ENCODE results near the gene DNAJC3. TPM values are rescaled to one million over a fixed set of nuclear protein-coding genes. Genes with fewer than 3 reads are reported as not detected.

DNAJC3 gene
- total RNA-seq, 1 experiment from 2014 or later: 113 TPM

- H3K27ac Mint-ChIP-seq (ENCODE audit: low read depth, unreplicated experiment): no peak overlapping the region
- ChIA-PET CTCF (interaction anchor here (2.4 kb wide), 1 partner anchor 19 kb away, joined by 15 read pairs; no protein-coding TSS in a partner anchor), POLR2A (no interaction called here)
- BruUV-seq (replicated peaks): no TSS peak
- DNase-seq (ENCODE audit: unreplicated experiment): no peak
- H3K36me3 Mint-ChIP-seq (ENCODE audit: insufficient read depth, unreplicated experiment): peaks cover 13% of the 10 kb centered on the region
- H3K9me3 Mint-ChIP-seq (ENCODE audit: unreplicated experiment): peaks cover 14% of the 10 kb centered on the region
- no peaks in the 10 kb centered on the region for H3K27me3 Mint-ChIP-seq (ENCODE audit: insufficient read depth, unreplicated experiment)
- no peaks in the 10 kb centered on the region for H3K4me1 Mint-ChIP-seq (ENCODE audit: insufficient read depth, unreplicated experiment)
- TF ChIP-seq CTCF (IDR thresholded peaks at IDR 0.05; ENCODE audit: unreplicated experiment): no peak
- intact Hi-C loops (cut with micrococcal nuclease): no loop called here
- no peak overlapping the region for H3K4me3 Mint-ChIP-seq (ENCODE audit: unreplicated experiment)
These were observed 137.6 kb downstream of the DNAJC3 start for GRCh38 chr13:95814495-95814894.

GRCh38 chr13:95822303-95822702 lies 145.4 kb downstream of the DNAJC3 start:
- no peak for TF ChIP-seq CTCF (IDR thresholded peaks at IDR 0.05; ENCODE audit: unreplicated experiment)
- ChIA-PET POLR2A (interaction anchor here (1.6 kb wide), 1 partner anchor 64 kb away, joined by 3 read pairs; no protein-coding TSS in a partner anchor), CTCF (interaction anchor here (0.5 to 4.7 kb wide), 7 partner anchors 12 to 354 kb away, joined by 3 to 59 read pairs (median 6); no protein-coding TSS in a partner anchor)
- Mint-ChIP-seq H3K27ac (ENCODE audit: low read depth, unreplicated experiment) (no peak overlapping the region), H3K27me3 (ENCODE audit: insufficient read depth, unreplicated experiment) (no peaks in the 10 kb centered on the region), H3K9me3 (ENCODE audit: unreplicated experiment) (no peaks in the 10 kb centered on the region), H3K4me3 (ENCODE audit: unreplicated experiment) (no peak overlapping the region), H3K36me3 (ENCODE audit: insufficient read depth, unreplicated experiment) (peaks cover 20% of the 10 kb centered on the region), H3K4me1 (ENCODE audit: insufficient read depth, unreplicated experiment) (no peaks in the 10 kb centered on the region)
- BruUV-seq (replicated peaks): no TSS peak
- no peak for DNase-seq (ENCODE audit: unreplicated experiment)
- intact Hi-C loops (cut with micrococcal nuclease): no loop called here

GRCh38 chr13:95833126-95833525 lies 156.2 kb downstream of the DNAJC3 start:
- Mint-ChIP-seq H3K9me3 (ENCODE audit: unreplicated experiment) (peaks cover 5% of the 10 kb centered on the region), H3K4me1 (ENCODE audit: insufficient read depth, unreplicated experiment) (peaks cover 19% of the 10 kb centered on the region), H3K27me3 (ENCODE audit: insufficient read depth, unreplicated experiment) (no peaks in the 10 kb centered on the region), H3K27ac (ENCODE audit: low read depth, unreplicated experiment) (peak overlapping the region; percentile 42), H3K36me3 (ENCODE audit: insufficient read depth, unreplicated experiment) (peaks cover 13% of the 10 kb centered on the region), H3K4me3 (ENCODE audit: unreplicated experiment) (no peak overlapping the region)
- intact Hi-C loops (cut with micrococcal nuclease): loop anchor here (5.0 kb wide), 2 partner anchors 156 to 426 kb away; partner anchors contain the start of gene DNAJC3
- no TSS peak for BruUV-seq (replicated peaks)
- CTCF ChIA-PET: interaction anchor here (0.7 to 8.1 kb wide), 83 partner anchors 10 to 1915 kb away, joined by 3 to 265 read pairs (median 6); partner anchors contain the start of genes DNAJC3 and DZIP1
- POLR2A ChIA-PET: interaction anchor here (0.6 to 2.7 kb wide), 9 partner anchors 14 to 341 kb away, joined by 3 to 19 read pairs (median 4); partner anchors contain the start of genes DNAJC3 and UGGT2
- no peak for TF ChIP-seq CTCF (IDR thresholded peaks at IDR 0.05; ENCODE audit: unreplicated experiment)
- peak; percentile 28 for DNase-seq (ENCODE audit: unreplicated experiment)

GRCh38 chr13:95833719-95834118 lies 156.8 kb downstream of the DNAJC3 start:
- peak overlapping the region; percentile 42 for H3K27ac Mint-ChIP-seq (ENCODE audit: low read depth, unreplicated experiment)
- H3K4me1 Mint-ChIP-seq (ENCODE audit: insufficient read depth, unreplicated experiment): peaks cover 19% of the 10 kb centered on the region
- no peak for TF ChIP-seq CTCF (IDR thresholded peaks at IDR 0.05; ENCODE audit: unreplicated experiment)
- peaks cover 7% of the 10 kb centered on the region for H3K36me3 Mint-ChIP-seq (ENCODE audit: insufficient read depth, unreplicated experiment)
- CTCF ChIA-PET: interaction anchor here (0.6 to 8.1 kb wide), 121 partner anchors 10 to 1915 kb away, joined by 3 to 265 read pairs (median 5); partner anchors contain the start of genes DNAJC3 and DZIP1
- POLR2A ChIA-PET: interaction anchor here (0.6 to 2.7 kb wide), 14 partner anchors 14 to 342 kb away, joined by 3 to 19 read pairs (median 4); partner anchors contain the start of genes DNAJC3 and UGGT2
- no peak overlapping the region for H3K4me3 Mint-ChIP-seq (ENCODE audit: unreplicated experiment)
- intact Hi-C loops (cut with micrococcal nuclease): loop anchor here (1.0 to 5.0 kb wide), 7 partner anchors 156 to 642 kb away; partner anchors contain the start of gene DNAJC3
- H3K9me3 Mint-ChIP-seq (ENCODE audit: unreplicated experiment): peaks cover 3% of the 10 kb centered on the region
- H3K27me3 Mint-ChIP-seq (ENCODE audit: insufficient read depth, unreplicated experiment): no peaks in the 10 kb centered on the region
- DNase-seq (ENCODE audit: unreplicated experiment): peak; percentile 51
- no TSS peak for BruUV-seq (replicated peaks)
